Measurements from ENCODE around the gene CTPS1. TPM values are rescaled to one million over a fixed set of nuclear protein-coding genes. Genes with fewer than 3 reads are reported as not detected.

The CTPS1 gene
- total and polyA plus RNA-seq, 2 donors from 2014 or later, result 8.8 to 23.8 TPM

DNA sequence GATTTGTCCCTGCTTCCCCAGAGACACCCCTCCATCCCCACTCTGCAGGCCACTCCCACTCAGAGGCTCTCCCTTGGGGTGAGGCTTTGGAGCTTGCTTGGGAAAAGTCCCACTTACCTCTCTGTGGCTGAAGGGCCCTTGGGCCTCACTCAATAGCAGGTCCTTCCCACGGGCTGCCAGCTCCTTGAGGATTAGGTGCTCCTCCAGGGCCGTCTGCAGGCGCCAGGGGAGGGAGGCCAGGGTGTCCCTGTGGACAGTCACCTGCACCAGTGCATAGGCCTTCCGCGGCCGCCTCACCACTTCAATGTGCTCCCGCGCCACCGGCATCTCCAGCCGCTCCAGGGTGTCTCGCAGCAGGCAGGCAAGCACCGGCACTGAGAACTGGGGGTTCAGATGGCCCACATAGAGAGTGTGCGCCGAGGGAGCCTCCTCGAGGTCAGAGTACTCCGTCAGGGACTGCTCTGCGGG is 40.6 kb downstream of the CTPS1 start:
- no peak overlapping the region for H3K27ac ChIP-seq (ENCODE audit: low read depth in 2 of 2, low read length in 2 of 2)
- no peak overlapping the region for H3K9ac ChIP-seq (ENCODE audit: low read length in 3 of 3)
- FAIRE-seq, result no peak
- peaks cover 0 to 14% (median 7%) of the 10 kb centered on the region in 3 donors for H3K4me1 ChIP-seq (ENCODE audit: control insufficient read depth in 2 of 3, insufficient read depth in 2 of 3, low read depth in 1 of 3, low read length in 3 of 3)
- H3K36me3 ChIP-seq (ENCODE audit: control insufficient read depth in 2 of 3, insufficient read depth in 3 of 3, low read length in 3 of 3), result no peaks in the 10 kb centered on the region
- no peaks in the 10 kb centered on the region for H3K9me3 ChIP-seq (ENCODE audit: control insufficient read depth in 2 of 3, insufficient read depth in 1 of 3, low read length in 3 of 3)
- TF ChIP-seq, protein P1, sequence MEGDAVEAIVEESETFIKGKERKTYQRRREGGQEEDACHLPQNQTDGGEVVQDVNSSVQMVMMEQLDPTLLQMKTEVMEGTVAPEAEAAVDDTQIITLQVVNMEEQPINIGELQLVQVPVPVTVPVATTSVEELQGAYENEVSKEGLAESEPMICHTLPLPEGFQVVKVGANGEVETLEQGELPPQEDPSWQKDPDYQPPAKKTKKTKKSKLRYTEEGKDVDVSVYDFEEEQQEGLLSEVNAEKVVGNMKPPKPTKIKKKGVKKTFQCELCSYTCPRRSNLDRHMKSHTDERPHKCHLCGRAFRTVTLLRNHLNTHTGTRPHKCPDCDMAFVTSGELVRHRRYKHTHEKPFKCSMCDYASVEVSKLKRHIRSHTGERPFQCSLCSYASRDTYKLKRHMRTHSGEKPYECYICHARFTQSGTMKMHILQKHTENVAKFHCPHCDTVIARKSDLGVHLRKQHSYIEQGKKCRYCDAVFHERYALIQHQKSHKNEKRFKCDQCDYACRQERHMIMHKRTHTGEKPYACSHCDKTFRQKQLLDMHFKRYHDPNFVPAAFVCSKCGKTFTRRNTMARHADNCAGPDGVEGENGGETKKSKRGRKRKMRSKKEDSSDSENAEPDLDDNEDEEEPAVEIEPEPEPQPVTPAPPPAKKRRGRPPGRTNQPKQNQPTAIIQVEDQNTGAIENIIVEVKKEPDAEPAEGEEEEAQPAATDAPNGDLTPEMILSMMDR (IDR thresholded peaks at IDR 0.05; ENCODE audit: borderline replicate concordance, extremely low read depth, insufficient read depth), result no peak
- intact Hi-C loops (cut with DNase I), result no loop called here
- no peak overlapping the region for H3K4me3 ChIP-seq (ENCODE audit: low read length in 3 of 3)
- peak in 1 of 5 donors; percentile 74 for DNase-seq
- no peaks in the 10 kb centered on the region for H3K27me3 ChIP-seq (ENCODE audit: control insufficient read depth, insufficient read depth, low read length)

DNA sequence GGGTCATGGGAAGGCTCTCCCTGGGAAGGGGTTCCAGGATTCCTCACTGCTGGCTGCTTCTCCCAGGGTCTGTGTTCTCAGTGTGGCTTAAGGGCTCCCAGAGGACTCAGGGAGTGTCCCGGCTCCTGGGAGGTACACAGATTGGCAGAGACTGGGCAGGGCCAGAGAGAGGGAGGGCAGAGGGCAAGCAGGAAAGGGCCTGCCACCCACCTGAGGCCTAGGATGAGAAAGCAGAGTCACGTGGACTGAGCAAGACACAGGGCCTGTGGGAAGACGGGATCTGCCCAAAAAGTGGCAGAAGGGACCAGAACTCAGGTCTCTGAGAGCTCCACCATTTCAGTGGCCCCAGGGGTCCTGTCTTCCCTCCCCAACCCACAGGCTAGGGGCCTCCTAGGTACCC is 41.2 kb downstream of the CTPS1 start:
- intact Hi-C loops (cut with DNase I), result no loop called here
- Histone ChIP-seq H3K9ac (ENCODE audit: low read length in 3 of 3) (no peak overlapping the region), H3K4me3 (ENCODE audit: low read length in 3 of 3) (no peak overlapping the region), H3K36me3 (ENCODE audit: control insufficient read depth in 2 of 3, insufficient read depth in 3 of 3, low read length in 3 of 3) (no peaks in the 10 kb centered on the region), H3K4me1 (ENCODE audit: control insufficient read depth in 2 of 3, insufficient read depth in 2 of 3, low read depth in 1 of 3, low read length in 3 of 3) (peaks cover 0 to 10% (median 2%) of the 10 kb centered on the region in 3 donors), H3K27ac (ENCODE audit: low read depth in 2 of 2, low read length in 2 of 2) (no peak overlapping the region), H3K27me3 (ENCODE audit: control insufficient read depth, insufficient read depth, low read length) (no peaks in the 10 kb centered on the region), H3K9me3 (ENCODE audit: control insufficient read depth in 2 of 3, insufficient read depth in 1 of 3, low read length in 3 of 3) (no peaks in the 10 kb centered on the region)
- no peak for DNase-seq
- FAIRE-seq, result no peak
- TF ChIP-seq, protein P1 (IDR thresholded peaks at IDR 0.05; ENCODE audit: borderline replicate concordance, extremely low read depth, insufficient read depth), result no peak

DNA sequence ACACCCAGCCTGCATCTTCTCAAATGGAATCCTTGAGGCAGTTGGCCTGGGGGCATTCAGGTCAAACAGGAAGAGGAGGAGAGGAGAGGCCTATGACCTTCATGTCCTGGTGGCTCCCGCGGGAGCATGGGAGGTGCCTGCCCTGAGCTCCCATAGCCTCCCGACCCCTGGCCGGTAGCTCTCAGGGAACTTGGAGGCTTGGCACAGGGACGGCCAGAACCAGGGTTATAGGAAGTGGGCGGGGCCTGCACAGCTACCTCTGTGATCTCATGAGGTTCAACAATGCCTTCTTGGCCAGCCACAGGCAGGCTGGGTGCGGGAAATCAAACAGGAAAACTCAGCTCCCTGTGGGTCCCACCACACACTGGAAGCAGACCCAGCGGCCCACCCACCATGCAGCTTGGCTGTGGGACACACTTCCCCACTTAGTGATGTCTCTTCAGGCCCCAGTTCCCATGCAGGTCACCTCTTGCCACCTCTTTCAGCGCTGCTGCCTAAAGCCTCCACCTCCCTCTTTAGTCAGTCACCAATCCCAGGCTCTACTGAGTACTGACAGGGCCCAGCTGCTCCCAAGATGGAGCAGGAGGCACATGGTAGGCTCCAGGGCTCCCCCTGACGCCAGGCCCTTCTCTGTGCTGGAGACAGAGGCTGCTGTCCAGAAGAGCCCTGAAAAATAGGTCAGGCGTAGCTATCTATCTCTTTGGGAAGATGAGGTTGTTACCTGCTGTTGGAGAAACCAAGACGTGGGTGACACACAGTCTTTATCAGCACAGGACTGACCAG is 42.2 kb downstream of the CTPS1 start, which contains the start of gene SLFNL1:
TSS of gene SLFNL1 (minus strand) at position 200 of the 783 bp plus-strand sequence. CDS start 1,065 bp downstream, outside the sequence.
- no peak within 1 kb of the TSS for H3K9ac ChIP-seq (ENCODE audit: low read length in 3 of 3)
- no peak for FAIRE-seq

More for the DNA sequence above, 42.2 kb downstream of the CTPS1 start, which contains the start of gene SLFNL1:
- peak in 4 of 5 donors; percentile 59 to 88 (median 70) for DNase-seq
- TF ChIP-seq, protein P1 (IDR thresholded peaks at IDR 0.05; ENCODE audit: borderline replicate concordance, extremely low read depth, insufficient read depth), result no peak
- Histone ChIP-seq H3K9me3 (ENCODE audit: control insufficient read depth in 2 of 3, insufficient read depth in 1 of 3, low read length in 3 of 3) (no peaks in the 10 kb centered on the region), H3K4me1 (ENCODE audit: control insufficient read depth in 2 of 3, insufficient read depth in 2 of 3, low read depth in 1 of 3, low read length in 3 of 3) (peaks cover 0 to 9% (median 0%) of the 10 kb centered on the region in 3 donors), H3K27ac (ENCODE audit: low read depth in 2 of 2, low read length in 2 of 2) (no peak within 1 kb of the TSS), H3K27me3 (ENCODE audit: control insufficient read depth, insufficient read depth, low read length) (no peaks in the 10 kb centered on the region), H3K4me3 (ENCODE audit: low read length in 3 of 3) (no peak within 1 kb of the TSS), H3K36me3 (ENCODE audit: control insufficient read depth in 2 of 3, insufficient read depth in 3 of 3, low read length in 3 of 3) (peaks cover 0 to 5% (median 0%) of the 10 kb centered on the region in 3 donors)
- intact Hi-C loops (cut with DNase I), result no loop called here

Data from kidney (tissue), 14 donors.